PC-3 (cell line): ENCODE measurements around the gene TAF1C.

Experiments used
- CTCF ChIP-seq: fragments of 300-600 bp; sonication (generic); conservative IDR thresholded peaks from 2 replicates; pipeline ENCODE4 v1.5.1; 2017; ENCODE audit warnings: antibody characterized with exemption, low read depth, mild to moderate bottlenecking, low read length
- EZH2 ChIP-seq: fragments of 300-600 bp; sonication (generic); IDR thresholded peaks from one replicate; pipeline ENCODE4 v1.6.1; 2017; ENCODE audit warnings: antibody characterized with exemption, mild to moderate bottlenecking, low read length; ENCODE audit not compliant: unreplicated experiment

GRCh38 chr16:84132527-84133285 lies 54.2 kb downstream of the TAF1C start:
- TF ChIP-seq EZH2 (no peak), CTCF (no peak)
